ENCODE measurements around the gene SMYD3.

Gene SMYD3

DNA sequence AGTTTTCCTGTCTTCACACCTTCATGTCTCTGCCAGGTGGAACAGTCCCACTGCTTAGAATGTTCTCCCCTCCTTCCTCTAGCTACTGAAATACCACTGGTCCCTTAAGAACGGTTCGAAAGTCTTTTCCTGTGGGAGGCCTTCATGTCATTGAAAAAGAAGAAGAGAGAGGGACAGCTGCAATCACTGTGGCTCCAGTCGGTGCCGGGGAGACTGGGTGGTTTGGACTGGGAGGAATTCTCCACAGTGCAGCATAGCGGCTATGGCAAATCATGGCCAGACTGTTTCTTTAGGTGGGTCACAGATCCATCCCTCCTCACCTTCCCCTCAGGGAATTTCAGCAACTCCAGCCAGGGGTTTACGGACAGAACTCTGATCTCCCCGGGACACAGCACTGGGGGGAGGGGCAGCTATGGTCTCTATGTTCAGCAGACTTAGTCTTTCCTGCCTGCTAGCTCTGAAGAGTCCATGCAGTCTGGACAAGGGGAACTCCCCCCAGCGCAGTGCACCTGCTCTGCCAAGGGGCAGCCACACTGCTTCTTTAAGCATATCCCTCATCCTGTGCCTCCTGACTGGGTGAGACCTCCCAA lies 567.2 kb downstream of the SMYD3 start:
- H3K27ac ChIP-seq = no peak overlapping the region
- TF ChIP-seq, protein P1, sequence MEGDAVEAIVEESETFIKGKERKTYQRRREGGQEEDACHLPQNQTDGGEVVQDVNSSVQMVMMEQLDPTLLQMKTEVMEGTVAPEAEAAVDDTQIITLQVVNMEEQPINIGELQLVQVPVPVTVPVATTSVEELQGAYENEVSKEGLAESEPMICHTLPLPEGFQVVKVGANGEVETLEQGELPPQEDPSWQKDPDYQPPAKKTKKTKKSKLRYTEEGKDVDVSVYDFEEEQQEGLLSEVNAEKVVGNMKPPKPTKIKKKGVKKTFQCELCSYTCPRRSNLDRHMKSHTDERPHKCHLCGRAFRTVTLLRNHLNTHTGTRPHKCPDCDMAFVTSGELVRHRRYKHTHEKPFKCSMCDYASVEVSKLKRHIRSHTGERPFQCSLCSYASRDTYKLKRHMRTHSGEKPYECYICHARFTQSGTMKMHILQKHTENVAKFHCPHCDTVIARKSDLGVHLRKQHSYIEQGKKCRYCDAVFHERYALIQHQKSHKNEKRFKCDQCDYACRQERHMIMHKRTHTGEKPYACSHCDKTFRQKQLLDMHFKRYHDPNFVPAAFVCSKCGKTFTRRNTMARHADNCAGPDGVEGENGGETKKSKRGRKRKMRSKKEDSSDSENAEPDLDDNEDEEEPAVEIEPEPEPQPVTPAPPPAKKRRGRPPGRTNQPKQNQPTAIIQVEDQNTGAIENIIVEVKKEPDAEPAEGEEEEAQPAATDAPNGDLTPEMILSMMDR (conservative IDR thresholded peaks at IDR 0.05) = no peak
- TF ChIP-seq ZFX (IDR thresholded peaks at IDR 0.05) = no peak

DNA sequence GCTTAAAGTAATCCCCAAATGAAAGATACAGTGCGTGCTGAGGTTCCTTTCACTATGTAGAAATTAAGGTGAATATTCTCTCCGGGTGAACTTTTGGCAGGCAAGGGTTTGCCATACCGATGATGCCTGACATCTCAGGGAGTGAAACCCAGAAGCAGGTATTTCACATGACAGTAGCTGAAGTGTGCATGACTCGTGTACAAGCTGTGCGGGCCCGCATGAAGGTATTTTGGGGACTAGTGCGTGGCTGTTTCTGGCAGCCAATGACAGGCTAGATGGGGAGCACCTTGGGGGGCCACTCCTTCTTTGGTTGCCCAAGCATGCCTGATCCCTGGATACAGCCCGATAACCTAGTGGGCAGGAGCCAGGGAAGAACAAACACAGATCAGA lies 569.0 kb downstream of the SMYD3 start:
- no peak overlapping the region for H3K27ac ChIP-seq
- no peak for TF ChIP-seq ZFX (IDR thresholded peaks at IDR 0.05)
- TF ChIP-seq, protein P1 (conservative IDR thresholded peaks at IDR 0.05) = no peak

DNA sequence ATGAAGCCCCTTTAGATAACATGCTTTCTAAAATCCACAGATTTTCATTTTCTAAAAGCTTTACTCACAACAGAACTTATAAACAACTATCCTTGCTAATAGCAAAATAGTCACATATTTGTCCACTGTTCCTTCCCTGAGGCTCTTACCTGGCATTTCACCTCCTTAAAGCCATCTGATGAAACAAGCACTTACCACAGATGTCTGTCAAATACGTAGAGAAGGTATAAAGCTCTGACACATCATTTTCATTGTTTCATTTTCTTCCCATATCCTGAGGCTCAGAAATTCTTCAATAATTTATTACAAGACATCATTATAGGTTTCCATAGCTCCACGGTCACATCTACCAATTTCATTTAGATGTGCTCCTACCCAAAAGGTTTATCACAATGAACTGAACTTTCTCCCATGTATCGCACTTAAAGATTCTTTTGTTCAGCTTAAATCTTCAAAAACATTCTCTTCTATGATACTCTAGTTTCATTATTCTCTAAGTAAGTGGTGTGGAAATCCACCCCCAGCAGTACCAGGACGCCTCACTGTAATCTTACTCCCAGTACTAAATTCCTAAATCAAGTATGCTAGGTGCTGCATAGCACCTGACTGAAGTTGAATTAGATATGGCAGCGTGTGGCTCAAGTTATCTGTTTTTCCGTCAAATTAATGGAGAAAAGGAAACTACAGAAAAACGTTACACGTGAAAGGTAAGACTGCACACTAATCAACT lies 569.6 kb downstream of the SMYD3 start:
- H3K27ac ChIP-seq = no peak overlapping the region
- no peak for TF ChIP-seq ZFX (IDR thresholded peaks at IDR 0.05)
- TF ChIP-seq, protein P1 (conservative IDR thresholded peaks at IDR 0.05) = no peak

DNA sequence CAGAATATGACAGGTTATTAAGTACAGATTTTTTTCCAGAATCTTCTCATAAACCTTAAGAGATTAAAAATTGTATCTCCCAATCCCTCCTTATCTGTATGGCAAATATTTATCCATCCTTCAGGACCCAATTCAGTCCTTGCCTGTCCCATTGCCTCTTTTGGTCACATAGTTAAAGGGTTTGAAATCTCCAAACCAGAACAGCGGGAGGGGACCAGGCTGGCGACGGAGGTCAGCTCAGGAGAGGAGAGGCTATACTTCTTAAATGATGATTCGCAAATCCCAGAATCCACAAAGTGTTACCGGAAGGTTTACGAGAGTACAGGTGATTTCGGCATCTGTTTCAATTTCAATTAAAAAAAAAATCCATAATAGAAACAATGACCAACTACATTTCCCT lies 572.7 kb downstream of the SMYD3 start:
- H3K27ac ChIP-seq = no peak overlapping the region
- TF ChIP-seq, protein P1 (conservative IDR thresholded peaks at IDR 0.05) = no peak
- TF ChIP-seq ZFX (IDR thresholded peaks at IDR 0.05) = no peak

DNA sequence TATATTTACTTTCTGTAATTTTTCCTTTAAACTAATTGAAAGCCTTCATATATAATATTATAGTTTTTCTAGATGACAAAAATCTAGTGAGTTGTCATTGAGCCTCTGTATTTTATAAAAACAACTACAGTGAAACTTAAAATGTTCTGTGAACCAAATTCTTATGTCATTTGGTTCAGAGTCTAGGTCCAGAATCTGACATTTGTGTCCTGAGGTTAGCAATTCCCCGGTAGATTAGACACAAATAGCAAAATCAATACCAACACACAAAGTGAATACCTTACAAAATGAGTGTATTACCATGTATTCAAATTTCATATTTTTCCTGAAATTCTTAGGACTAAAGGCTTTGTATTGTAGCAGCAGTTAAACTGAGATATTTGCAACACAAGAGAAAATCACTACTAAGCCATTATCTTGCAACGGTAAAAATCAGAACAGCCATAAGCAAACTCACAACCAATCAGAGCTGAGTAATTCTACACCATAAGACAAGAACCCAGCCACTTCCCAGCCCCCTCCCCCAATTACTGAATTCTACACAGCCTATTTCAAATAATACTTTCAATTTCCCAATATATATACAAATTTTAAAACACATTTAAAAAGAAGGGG lies 573.5 kb downstream of the SMYD3 start:
- TF ChIP-seq ZFX (IDR thresholded peaks at IDR 0.05) = no peak
- TF ChIP-seq, protein P1 (conservative IDR thresholded peaks at IDR 0.05) = no peak
- H3K27ac ChIP-seq = no peak overlapping the region

DNA sequence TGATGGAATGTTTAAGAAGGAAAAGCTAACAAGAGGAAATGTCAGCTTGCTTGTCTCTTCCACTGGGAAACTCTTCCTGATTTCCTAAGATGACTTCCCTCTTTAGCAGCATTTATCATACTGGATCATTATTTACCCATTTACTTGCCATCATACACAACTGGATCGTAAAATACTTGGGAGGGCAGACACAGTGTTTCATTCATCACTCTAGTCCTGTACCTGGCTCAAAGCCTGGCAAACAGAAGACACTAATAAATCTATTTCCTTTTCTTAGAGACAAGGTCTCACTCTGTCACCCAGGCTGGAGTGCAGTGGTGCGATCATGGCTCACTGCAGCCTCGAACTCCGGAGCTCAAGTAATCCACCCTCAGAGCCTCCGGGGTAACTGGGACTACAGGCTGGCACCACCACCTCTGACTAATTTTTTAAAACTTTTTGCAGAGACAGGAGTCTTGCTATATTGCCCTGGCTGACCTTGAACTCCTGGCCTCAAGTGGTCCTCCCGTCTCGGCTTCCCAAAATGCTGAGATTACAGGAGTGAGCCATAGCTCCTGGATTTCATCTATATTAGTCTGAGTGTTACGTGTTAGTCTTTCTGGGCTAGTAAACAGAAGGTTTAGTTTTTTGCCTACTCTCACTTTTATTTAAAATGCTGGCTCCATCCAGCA lies 574.6 kb downstream of the SMYD3 start:
- H3K27ac ChIP-seq = no peak overlapping the region
- TF ChIP-seq, protein P1 (conservative IDR thresholded peaks at IDR 0.05) = no peak
- no peak for TF ChIP-seq ZFX (IDR thresholded peaks at IDR 0.05)

DNA sequence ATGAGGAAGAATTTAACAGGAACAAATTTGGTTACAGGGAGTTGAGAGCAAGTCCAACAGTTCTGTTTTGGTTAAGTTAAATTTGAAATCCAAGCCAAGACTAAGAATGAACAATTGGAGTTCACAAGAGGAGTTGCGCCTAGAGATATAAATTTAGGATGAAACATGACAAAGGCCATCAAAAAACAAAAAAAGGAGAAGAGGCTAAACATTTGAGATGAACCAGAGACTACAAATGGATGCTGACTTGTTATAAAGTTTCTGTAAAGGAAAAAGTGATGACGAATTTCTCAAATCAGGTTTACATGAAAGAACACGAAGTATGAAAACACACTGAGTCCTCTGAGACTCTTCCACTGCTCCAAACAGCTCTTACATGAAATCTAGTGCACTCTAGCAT lies 575.6 kb downstream of the SMYD3 start:
- TF ChIP-seq ZFX (IDR thresholded peaks at IDR 0.05) = no peak
- TF ChIP-seq, protein P1 (conservative IDR thresholded peaks at IDR 0.05) = no peak

More for the DNA sequence above, 575.6 kb downstream of the SMYD3 start:
- no peak overlapping the region for H3K27ac ChIP-seq

Data from C4-2B (cell line).